Right renal cortex interstitium (tissue), 3 donors: ENCODE measurements around the gene MAPKBP1. TPM values are rescaled to one million over a fixed set of nuclear protein-coding genes. Genes with fewer than 3 reads are reported as not detected.

Experiments used
- DNase-seq, 3 donors: peaks; one replicate each; pipeline ENCODE4 v3.0.0-alpha.2; 2013; ENCODE audit warnings: low read depth in 3 of 3, low spot score in 2 of 3
- polyA plus RNA-seq, 3 donors: library from polyadenylated mRNA; unstranded; fragments of 120-200 nt; gene quantifications; one replicate each; pipeline ENCODE4 v1.2.1, GENCODE V29; 2013; ENCODE audit not compliant: insufficient read length in 3 of 3

MAPKBP1 gene
- polyA plus RNA-seq, 3 donors = 10.4 to 14.1 (median 10.6) TPM

GRCh38 chr15:41782371-41783282 lies 8.3 kb downstream of the MAPKBP1 start:
- no peak for DNase-seq

GRCh38 chr15:41783296-41783695 lies 9.0 kb downstream of the MAPKBP1 start:
- DNase-seq = no peak

- no peak for DNase-seq
These were observed 14.0 kb downstream of the MAPKBP1 start for GRCh38 chr15:41788262-41788661.

GRCh38 chr15:41789236-41789635 lies 15.0 kb downstream of the MAPKBP1 start:
- no peak for DNase-seq

- no peak for DNase-seq
These were observed 15.4 kb downstream of the MAPKBP1 start for GRCh38 chr15:41789662-41790061.

GRCh38 chr15:41790169-41790568 lies 15.9 kb downstream of the MAPKBP1 start:
- no peak for DNase-seq

- DNase-seq = no peak
These were observed 16.7 kb downstream of the MAPKBP1 start for GRCh38 chr15:41790756-41791546.

GRCh38 chr15:41791547-41791937 lies 17.3 kb downstream of the MAPKBP1 start:
- DNase-seq = no peak

- no peak for DNase-seq
These were observed 17.8 kb downstream of the MAPKBP1 start for GRCh38 chr15:41792000-41792637.

- no peak for DNase-seq
These were observed 19.8 kb downstream of the MAPKBP1 start for GRCh38 chr15:41794081-41794480.

- no peak for DNase-seq
These were observed 21.9 kb downstream of the MAPKBP1 start for GRCh38 chr15:41795996-41796856.

GRCh38 chr15:41797201-41797944 lies 23.1 kb downstream of the MAPKBP1 start:
- DNase-seq = no peak

- no peak for DNase-seq
These were observed 24.6 kb downstream of the MAPKBP1 start for GRCh38 chr15:41798607-41799487.

GRCh38 chr15:41799488-41799805 lies 25.2 kb downstream of the MAPKBP1 start:
- no peak for DNase-seq

- DNase-seq = no peak
These were observed 26.9 kb downstream of the MAPKBP1 start for GRCh38 chr15:41801185-41801584.

GRCh38 chr15:41801850-41802455 lies 27.7 kb downstream of the MAPKBP1 start:
- DNase-seq = no peak

GRCh38 chr15:41804361-41804760 lies 30.1 kb downstream of the MAPKBP1 start:
- DNase-seq = no peak

- DNase-seq = no peak
These were observed 30.8 kb downstream of the MAPKBP1 start for GRCh38 chr15:41804916-41805666.
